Transverse colon (tissue), 4 donors: ENCODE measurements around the gene ANKRD24. TPM values are rescaled to one million over a fixed set of nuclear protein-coding genes. Genes with fewer than 3 reads are reported as not detected.
A peak's percentile ranks its signal among the peaks of the same experiment; 100 is the strongest.
"Not testable (repeated sequence)": the region's sequence is repeated elsewhere in the genome, so short reads cannot be mapped to it uniquely, and the experiment has no call there.

Source experiments
- DNase-seq: peaks from one replicate; pipeline ENCODE4 v3.0.0-alpha.2; 2019
- H3K27ac ChIP-seq, 4 donors: fragments of 200-600 bp; sonication (generic); 2 replicates each; pipeline ENCODE4 v1.5.1; 2016 to 2018; ENCODE audit warnings: inconsistent platforms in 4 of 4
- H3K27me3 ChIP-seq: fragments of 200-600 bp; sonication (generic); 2 replicates; pipeline ENCODE4 v1.5.1; 2017; ENCODE audit warnings: inconsistent platforms
- H3K36me3 ChIP-seq, 4 donors: fragments of 200-600 bp; sonication (generic); 2 replicates each; pipeline ENCODE4 v1.5.1; 2017 to 2019; ENCODE audit warnings: inconsistent platforms in 4 of 4
- H3K4me1 ChIP-seq, 4 donors: fragments of 200-600 bp; sonication (generic); 2 replicates each; pipeline ENCODE4 v1.5.1; 2017 to 2020; ENCODE audit warnings: inconsistent platforms in 4 of 4
- H3K4me3 ChIP-seq, 4 donors: fragments of 200-600 bp; sonication (generic); 1 replicate in 1 of 4; 2 replicates in 3 of 4; pipeline versions ENCODE4 v1.5.1 to v1.6.1; 2017 to 2019; ENCODE audit warnings: inconsistent platforms in 4 of 4
- H3K9me3 ChIP-seq, 2 donors: fragments of 200-600 bp; sonication (generic); 2 replicates each; pipeline ENCODE4 v1.5.1; 2017 to 2019; ENCODE audit warnings: inconsistent platforms in 2 of 2
- CTCF ChIP-seq, 5 experiments: fragments of 200-600 bp in 3 of 5; fragments of 450-650 bp in 2 of 5; sonication (generic) in 3 of 5; IDR thresholded peaks; 1 replicate in 2 of 5; 2 replicates in 3 of 5; pipeline ENCODE4 v1.5.1; 2016 to 2017; ENCODE audit warnings: antibody characterized with exemption in 5 of 5, inconsistent platforms in 3 of 5, mild to moderate bottlenecking in 2 of 5, moderate library complexity in 1 of 5
- EP300 ChIP-seq: sonication (generic); formaldehyde crosslinking; IDR thresholded peaks from one replicate; pipeline ENCODE4 v1.6.1; 2017; ENCODE audit warnings: antibody characterized with exemption, low read depth
- POLR2A ChIP-seq: fragments of 450-650 bp; IDR thresholded peaks from one replicate; pipeline ENCODE4 v1.6.1; 2016; ENCODE audit warnings: antibody characterized with exemption, mild to moderate bottlenecking, moderate library complexity
- POLR2AphosphoS5 ChIP-seq, 3 donors: sonication (generic); formaldehyde crosslinking; IDR thresholded peaks; one replicate each; pipeline ENCODE4 v1.6.1; 2016; ENCODE audit warnings: antibody characterized with exemption in 3 of 3
- WGBS, 2 donors: methylation state at CpG; one replicate each; pipeline ENCODE4 v1.1.5; 2018; ENCODE audit warnings: low coverage in 1 of 2; 5-methylcytosine and 5-hydroxymethylcytosine counted together
- in situ Hi-C, 4 donors: fragments of 200-750 bp; cut with MboI; loops; one replicate each; pipeline versions ENCODE4 v1.15.0 to v1.15.1; 2017; ENCODE audit warnings: low sequenced_read_pairs in 3 of 4, low pct_ligation_motif_present in 1 of 4, low pct_unique_long_range_greater_than_20kb in 1 of 4
- intact Hi-C: fragments of 100-400 bp; cut with DNase I; formaldehyde crosslinking; loops from one replicate; pipeline ENCODE4 v1.15.1; 2023; ENCODE audit warnings: low total_unique reads
- total RNA-seq, 4 donors: library from RNA; depleted of rRNA; stranded (reverse); fragments of >200 nt; gene quantifications; one replicate each; pipeline ENCODE4 v1.1.0, GENCODE V29; 2016

Gene ANKRD24
- total RNA-seq, 4 donors from 2014 or later, result 1.2 to 6.4 (median 2.1) TPM

DNA sequence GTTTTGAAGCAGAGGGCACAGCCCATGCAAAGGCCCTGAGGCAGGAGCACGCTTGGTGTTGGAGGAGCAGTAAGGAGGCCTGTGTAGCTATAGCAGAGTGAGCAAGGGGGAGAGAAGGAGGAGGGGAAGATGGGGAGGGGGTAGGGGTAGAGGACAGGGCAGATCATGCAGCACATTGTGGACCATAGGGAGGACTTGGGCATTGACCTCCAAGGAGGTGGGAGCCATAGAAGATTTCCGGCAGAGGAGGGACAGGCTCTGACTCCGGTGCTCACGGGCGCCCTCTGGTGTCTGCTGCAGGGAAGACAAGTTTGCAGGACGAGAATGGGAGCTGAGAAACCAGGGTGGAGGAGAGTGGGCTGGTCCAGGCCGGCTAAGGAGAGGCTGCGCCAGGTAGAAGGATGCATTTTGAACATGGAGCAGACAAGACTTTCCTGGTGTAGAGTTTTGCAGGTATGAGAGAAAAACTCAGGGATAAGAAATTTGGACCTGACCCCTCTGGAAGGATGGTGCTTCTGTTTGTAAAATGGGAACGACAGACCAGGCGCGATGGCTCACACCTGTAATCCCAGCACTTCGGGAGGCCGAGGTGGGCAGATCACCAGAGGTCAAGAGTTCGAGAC lies 42.8 kb upstream of the ANKRD24 start:
- no peaks in the 10 kb centered on the region for H3K36me3 ChIP-seq
- intact Hi-C loops, result no loop called here
- in situ Hi-C loops, result loop anchor here in 1 of 4 donors (25.0 kb wide), 1 partner anchor 152 kb away; the partner anchor contains the start of gene EEF2
- peak overlapping the region; percentile 54 to 69 (median 62) for H3K27ac ChIP-seq
- H3K4me3 ChIP-seq, result peak overlapping the region in 1 of 4 donors; percentile 6
- no peaks in the 10 kb centered on the region for H3K9me3 ChIP-seq
- no peaks in the 10 kb centered on the region for H3K27me3 ChIP-seq
- WGBS, 2 donors, result 25 to 67% methylated on average over 4 to 14 of the region's 14 CpGs
- peaks cover 0 to 44% (median 26%) of the 10 kb centered on the region in 4 donors for H3K4me1 ChIP-seq
- DNase-seq, result peak; percentile 94
- no peak for TF ChIP-seq POLR2A
- TF ChIP-seq CTCF (IDR thresholded peaks at IDR 0.05), result peak; percentile 76 to 92 (median 87)
- TF ChIP-seq POLR2AphosphoS5 (IDR thresholded peaks at IDR 0.05), result no peak
- TF ChIP-seq EP300, result no peak

- intact Hi-C loops, result no loop called here
- Histone ChIP-seq H3K27ac (peak overlapping the region; percentile 54 to 69 (median 62)), H3K27me3 (no peaks in the 10 kb centered on the region), H3K4me1 (peaks cover 0 to 48% (median 28%) of the 10 kb centered on the region in 4 donors), H3K36me3 (no peaks in the 10 kb centered on the region), H3K9me3 (no peaks in the 10 kb centered on the region), H3K4me3 (peak overlapping the region in 1 of 4 donors; percentile 6)
- in situ Hi-C loops, result loop anchor here in 1 of 4 donors (25.0 kb wide), 1 partner anchor 153 kb away; the partner anchor contains the start of gene EEF2
- 11 to 16% methylated on average over 5 to 12 of the region's 12 CpGs for WGBS, 2 donors
- peak; percentile 56 for DNase-seq
- TF ChIP-seq CTCF (IDR thresholded peaks at IDR 0.05) (peak; percentile 51 to 76 (median 62)), POLR2AphosphoS5 (IDR thresholded peaks at IDR 0.05) (peak in 1 of 3 donors; percentile 24), POLR2A (no peak)
These were observed 42.2 kb upstream of the ANKRD24 start for GRCh38 chr19:4140237-4140711.

GRCh38 chr19:4142916-4143315 lies 39.6 kb upstream of the ANKRD24 start:
- DNase-seq, intact Hi-C loops, H3K36me3 ChIP-seq, H3K4me3 ChIP-seq, H3K9me3 ChIP-seq: not testable (repeated sequence)
- in situ Hi-C loops, result loop anchor here in 1 of 4 donors (25.0 kb wide), 1 partner anchor 156 kb away; the partner anchor contains the start of gene EEF2
- Histone ChIP-seq H3K27ac (peak overlapping the region; percentile 83 to 92 (median 89)), H3K27me3 (peaks cover 12% of the 10 kb centered on the region), H3K4me1 (peaks cover 0 to 58% (median 33%) of the 10 kb centered on the region in 4 donors)
- 80% methylated on average over 1 of the region's 1 CpG; no CpG with 5 or more reads in 1 of the 2 donors for WGBS, 2 donors

DNA sequence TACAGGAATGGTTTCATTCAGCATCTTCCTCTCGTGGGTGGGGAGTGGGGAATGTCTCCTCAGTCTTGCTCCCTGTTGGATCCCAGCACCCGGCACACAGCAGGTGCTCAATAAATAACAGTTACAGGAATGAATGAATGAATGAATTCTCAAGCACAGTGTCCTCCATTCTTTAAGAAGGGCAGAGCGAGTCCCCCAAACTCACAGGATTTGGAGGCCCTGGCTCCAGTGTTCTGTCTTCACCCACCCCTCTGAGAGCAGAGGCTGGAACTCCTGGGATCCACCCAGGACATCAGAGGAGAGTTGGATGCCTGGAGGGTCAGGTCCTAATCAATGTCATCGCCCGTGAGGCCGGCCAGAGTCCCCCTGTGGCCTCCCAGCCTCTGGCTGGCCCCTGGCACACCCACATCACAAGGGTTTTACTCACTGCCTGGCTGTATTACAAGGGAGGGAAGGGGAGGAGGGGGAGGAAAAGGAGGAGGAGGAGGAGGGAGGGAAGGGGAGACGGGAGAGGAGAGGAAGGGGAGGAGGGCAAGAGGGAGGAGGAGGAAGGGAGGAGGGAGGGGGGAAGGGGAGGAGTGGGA lies 37.7 kb upstream of the ANKRD24 start:
- intact Hi-C loops, result no loop called here
- no peaks in the 10 kb centered on the region for H3K9me3 ChIP-seq
- in situ Hi-C loops, result loop anchor here in 1 of 4 donors (25.0 kb wide), 1 partner anchor 157 kb away; the partner anchor contains the start of gene EEF2
- TF ChIP-seq CTCF (IDR thresholded peaks at IDR 0.05) (no peak), POLR2A (peak; percentile 11), POLR2AphosphoS5 (IDR thresholded peaks at IDR 0.05) (peak in 2 of 3 donors; percentile 58 to 59), EP300 (no peak)
- H3K27me3 ChIP-seq, result peaks cover 12% of the 10 kb centered on the region
- peak overlapping the region; percentile 83 to 92 (median 89) for H3K27ac ChIP-seq
- H3K4me3 ChIP-seq, result peak overlapping the region in 1 of 4 donors; percentile 13
- peak; percentile 71 for DNase-seq
- no peaks in the 10 kb centered on the region for H3K36me3 ChIP-seq
- WGBS, 2 donors, result 21% methylated on average over 7 of the region's 7 CpGs; no CpG with 5 or more reads in 1 of the 2 donors
- H3K4me1 ChIP-seq, result peaks cover 0 to 68% (median 35%) of the 10 kb centered on the region in 4 donors
